GM12891 (cell line): Measurements from ENCODE around the gene TRIM37.

Experiments
- PAX5 ChIP-seq: IDR thresholded peaks from 2 replicates; pipeline ENCODE4 v1.6.1; 2011; ENCODE audit warnings: low read length, moderate library complexity, mild to moderate bottlenecking; ENCODE audit not compliant: insufficient read depth, severe bottlenecking
- POLR2A ChIP-seq: IDR thresholded peaks from 2 replicates; pipeline ENCODE4 v1.6.1; 2011; ENCODE audit warnings: low read depth, low read length, control low read depth
- POLR2AphosphoS5 ChIP-seq: IDR thresholded peaks from 2 replicates; pipeline ENCODE4 v1.6.1; 2011; ENCODE audit warnings: low read depth, low read length, control low read depth
- POU2F2 ChIP-seq: IDR thresholded peaks from 2 replicates; pipeline ENCODE4 v1.6.1; 2011; ENCODE audit warnings: low read depth, mild to moderate bottlenecking, control low read depth, low read length, moderate library complexity
- SPI1 ChIP-seq: IDR thresholded peaks from 2 replicates; pipeline ENCODE4 v1.6.1; 2011; ENCODE audit warnings: low read depth, low read length, control low read depth
- TAF1 ChIP-seq: IDR thresholded peaks from 2 replicates; pipeline ENCODE4 v1.6.1; 2011; ENCODE audit warnings: low read depth, low read length, control low read depth

DNA sequence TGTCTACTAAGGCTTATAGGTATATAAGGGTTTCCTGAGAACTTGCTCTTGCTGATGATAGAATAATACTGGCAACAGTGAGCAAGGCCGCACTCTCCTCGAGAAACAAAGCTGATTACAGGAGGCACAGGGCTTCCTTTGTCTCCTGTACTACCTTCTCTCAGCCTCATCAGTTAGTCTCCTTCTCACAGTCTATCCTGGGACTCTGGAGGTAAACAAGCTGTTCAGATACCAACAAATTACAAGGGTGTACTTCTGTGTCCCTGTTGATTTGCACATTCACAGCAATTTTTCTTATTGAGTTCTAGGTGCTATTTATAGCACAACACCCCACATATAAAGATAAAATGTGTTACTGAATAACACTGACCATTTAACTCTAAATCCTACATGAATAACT lies 98.7 kb downstream of the TRIM37 start:
- TF ChIP-seq POLR2AphosphoS5 (no peak), POLR2A (no peak), TAF1 (no peak), PAX5 (no peak), POU2F2 (no peak), SPI1 (no peak)
